ENCODE data around the gene C14orf119.

Gene C14orf119

GRCh38 chr14:23128969-23129758 is 33.9 kb downstream of the C14orf119 start:
- no peak for DNase-seq

- DNase-seq = no peak
These were observed 34.5 kb downstream of the C14orf119 start for GRCh38 chr14:23129759-23130316.

GRCh38 chr14:23130871-23131270 is 35.6 kb downstream of the C14orf119 start:
- no peak for DNase-seq

GRCh38 chr14:23131482-23131881 is 36.2 kb downstream of the C14orf119 start:
- no peak for DNase-seq

- DNase-seq = no peak
These were observed 37.7 kb downstream of the C14orf119 start for GRCh38 chr14:23132970-23133369.

- DNase-seq = no peak
These were observed 41.3 kb downstream of the C14orf119 start for GRCh38 chr14:23136566-23137133.

GRCh38 chr14:23137192-23137812 is 42.0 kb downstream of the C14orf119 start:
- DNase-seq = no peak

GRCh38 chr14:23137813-23138535 is 42.7 kb downstream of the C14orf119 start:
- DNase-seq = no peak

- DNase-seq = no peak
These were observed 44.6 kb downstream of the C14orf119 start for GRCh38 chr14:23139874-23140273.

- no peak for DNase-seq
These were observed 45.1 kb downstream of the C14orf119 start for GRCh38 chr14:23140371-23140770.

- DNase-seq = no peak
These were observed 46.6 kb downstream of the C14orf119 start for GRCh38 chr14:23141706-23142444.

GRCh38 chr14:23142826-23143225 is 47.5 kb downstream of the C14orf119 start:
- no peak for DNase-seq

GRCh38 chr14:23143911-23144310 is 48.6 kb downstream of the C14orf119 start:
- no peak for DNase-seq

GRCh38 chr14:23145794-23146350 is 50.6 kb downstream of the C14orf119 start:
- DNase-seq = no peak

- DNase-seq = no peak
These were observed 51.1 kb downstream of the C14orf119 start for GRCh38 chr14:23146351-23146910.

- no peak for DNase-seq
These were observed 51.7 kb downstream of the C14orf119 start for GRCh38 chr14:23146980-23147379.

- DNase-seq = no peak
These were observed 52.4 kb downstream of the C14orf119 start for GRCh38 chr14:23147676-23148075.

- DNase-seq = no peak
These were observed 53.4 kb downstream of the C14orf119 start for GRCh38 chr14:23148591-23149249.

- DNase-seq = no peak
These were observed 54.4 kb downstream of the C14orf119 start for GRCh38 chr14:23149745-23150144.

All from activated CD4-positive, CD25-positive, alpha-beta regulatory T cell treated with anti-CD3 and anti-CD28 coated beads, Interleukin-2, amount 50 U/mL, for 72 hours (primary cell).